ENCODE data around the gene RAB40C.

GRCh38 chr16:660459-661183 is 70.8 kb downstream of the RAB40C start:
- TF ChIP-seq CTCF (IDR thresholded peaks at IDR 0.05) (peak; percentile 36 to 53 (median 47)), POLR2A (IDR thresholded peaks at IDR 0.05) (peak; percentile 12)
